COLO668 (cell line): Measurements from ENCODE around the gene PLA2R1.
"Not testable (repeated sequence)": the region's sequence is repeated elsewhere in the genome, so short reads cannot be mapped to it uniquely, and the experiment has no call there.

Experiments
- DNase-seq: peaks from one replicate; lab custom pipeline; 2025; ENCODE audit not compliant: unreplicated experiment; lab: John Stamatoyannopoulos, UW

PLA2R1 gene

GRCh38 chr2:160063879-160064612, 1.6 kb upstream of the PLA2R1 start:
- no peak for DNase-seq

GRCh38 chr2:160063271-160063670, 856 bp upstream of the PLA2R1 start:
- no peak for DNase-seq

GRCh38 chr2:160061944-160062291, 497 bp downstream of the PLA2R1 start:
- no peak for DNase-seq

GRCh38 chr2:160061533-160061932, 882 bp downstream of the PLA2R1 start:
- DNase-seq, result no peak

GRCh38 chr2:160060297-160060696, 2.1 kb downstream of the PLA2R1 start:
- no peak for DNase-seq

- DNase-seq, result no peak
Observed at GRCh38 chr2:160057356-160057755, 5.1 kb downstream of the PLA2R1 start.

- no peak for DNase-seq
Observed at GRCh38 chr2:160055726-160056108, 6.7 kb downstream of the PLA2R1 start.

- no peak for DNase-seq
Observed at GRCh38 chr2:160054984-160055725, 7.3 kb downstream of the PLA2R1 start.

- no peak for DNase-seq
Observed at GRCh38 chr2:160053946-160054345, 8.5 kb downstream of the PLA2R1 start.

GRCh38 chr2:160052531-160052930, 9.9 kb downstream of the PLA2R1 start:
- no peak for DNase-seq

GRCh38 chr2:160051371-160051800, 11.0 kb downstream of the PLA2R1 start:
- no peak for DNase-seq

- DNase-seq, result no peak
Observed at GRCh38 chr2:160050147-160050546, 12.3 kb downstream of the PLA2R1 start.

GRCh38 chr2:160045703-160046210, 16.7 kb downstream of the PLA2R1 start:
- DNase-seq, result no peak

GRCh38 chr2:160044728-160045127, 17.7 kb downstream of the PLA2R1 start:
- DNase-seq, result no peak

GRCh38 chr2:160043265-160043664, 19.1 kb downstream of the PLA2R1 start:
- DNase-seq, result no peak

- no peak for DNase-seq
Observed at GRCh38 chr2:160042054-160042453, 20.4 kb downstream of the PLA2R1 start.

GRCh38 chr2:160041091-160041490, 21.3 kb downstream of the PLA2R1 start:
- no peak for DNase-seq

GRCh38 chr2:160039166-160039903, 23.1 kb downstream of the PLA2R1 start:
- DNase-seq, result no peak

- not testable (repeated sequence) for DNase-seq
Observed at GRCh38 chr2:160038662-160039061, 23.8 kb downstream of the PLA2R1 start.

- DNase-seq, result no peak
Observed at GRCh38 chr2:160036736-160037135, 25.7 kb downstream of the PLA2R1 start.

- DNase-seq, result no peak
Observed at GRCh38 chr2:160035125-160035524, 27.3 kb downstream of the PLA2R1 start.

GRCh38 chr2:160034396-160034795, 28.0 kb downstream of the PLA2R1 start:
- no peak for DNase-seq
